HK-2 (cell line): Measurements from ENCODE around the gene C2CD2.
A peak's percentile ranks its signal among the peaks of the same experiment; 100 is the strongest.
"Not testable (repeated sequence)": the region's sequence is repeated elsewhere in the genome, so short reads cannot be mapped to it uniquely, and the experiment has no call there.

Experiments
- DNase-seq: peaks from one replicate; pipeline ENCODE4 v3.0.0-alpha.2; 2018; ENCODE audit not compliant: unreplicated experiment

Gene C2CD2

GRCh38 chr21:41958886-41959563 is 5.2 kb upstream of the C2CD2 start:
- no peak for DNase-seq

GRCh38 chr21:41957991-41958766 is 4.4 kb upstream of the C2CD2 start:
- DNase-seq, result peak; percentile 59

- no peak for DNase-seq
Measured at GRCh38 chr21:41956926-41957729, 3.3 kb upstream of the C2CD2 start.

GRCh38 chr21:41955516-41955915 is 1.7 kb upstream of the C2CD2 start:
- DNase-seq, result no peak

- DNase-seq, result no peak
Measured at GRCh38 chr21:41954654-41955499, 1.1 kb upstream of the C2CD2 start.

GRCh38 chr21:41953249-41953830 is 478 bp downstream of the C2CD2 start:
- peak; percentile 30 for DNase-seq

- DNase-seq, result peak; percentile 12
Measured at GRCh38 chr21:41952568-41953248, 1.1 kb downstream of the C2CD2 start.

GRCh38 chr21:41951876-41952567 is 1.8 kb downstream of the C2CD2 start:
- no peak for DNase-seq

- DNase-seq, result no peak
Measured at GRCh38 chr21:41950941-41951351, 2.9 kb downstream of the C2CD2 start.

GRCh38 chr21:41949631-41950030 is 4.2 kb downstream of the C2CD2 start:
- not testable (repeated sequence) for DNase-seq

- no peak for DNase-seq
Measured at GRCh38 chr21:41948901-41949300, 4.9 kb downstream of the C2CD2 start.

- DNase-seq, result no peak
Measured at GRCh38 chr21:41948078-41948895, 5.5 kb downstream of the C2CD2 start.

- DNase-seq, result no peak
Measured at GRCh38 chr21:41945982-41946381, 7.8 kb downstream of the C2CD2 start.

GRCh38 chr21:41943851-41944250 is 10.0 kb downstream of the C2CD2 start:
- no peak for DNase-seq

- DNase-seq, result no peak
Measured at GRCh38 chr21:41942457-41942856, 11.4 kb downstream of the C2CD2 start.

GRCh38 chr21:41941941-41942340 is 11.9 kb downstream of the C2CD2 start:
- DNase-seq, result no peak

GRCh38 chr21:41940431-41940830 is 13.4 kb downstream of the C2CD2 start:
- no peak for DNase-seq

GRCh38 chr21:41939391-41939790 is 14.4 kb downstream of the C2CD2 start:
- DNase-seq, result no peak
